ENCODE results near the gene UGT1A9. TPM values are rescaled to one million over a fixed set of nuclear protein-coding genes. Genes with fewer than 3 reads are reported as not detected.

UGT1A9 gene
- total and polyA plus RNA-seq, 2 of the 4 experiments (the other 2 are of a cell fraction), result not detected

- H2AK9ac ChIP-seq (replicated peaks; ENCODE audit: low read depth, low read length, poor library complexity), result no peak overlapping the region
- no peak for DNase-seq
- BruUV-seq (replicated peaks), result no TSS peak
- no peaks in the 10 kb centered on the region for H3K36me3 ChIP-seq (ENCODE audit: control insufficient read depth, insufficient read depth, low read length)
- H3K9ac ChIP-seq (ENCODE audit: low read depth, low read length), result no peak overlapping the region
- no peak overlapping the region for H3K4ac ChIP-seq (ENCODE audit: low read depth, low read length)
- ATAC-seq (ENCODE audit: low read depth), result no peak
- ChIA-PET POLR2A (ENCODE audit: unreplicated experiment) (no interaction called here), CTCF (no interaction called here)
- H3K9me1 ChIP-seq (ENCODE audit: insufficient read depth, low read length), result no peaks in the 10 kb centered on the region
- in situ Hi-C loops (cut with MboI; ENCODE audit: low sequenced_read_pairs) (no loop called here), dilution Hi-C loops (cut with HindIII; ENCODE audit: low sequenced_read_pairs, unreplicated experiment) (no loop called here), intact Hi-C loops (cut with micrococcal nuclease) (no loop called here)
- no peak overlapping the region for H3K23ac ChIP-seq (ENCODE audit: low read depth, low read length)
- no peak overlapping the region for H2AFZ ChIP-seq (replicated peaks; ENCODE audit: low read length, poor library complexity)
- no peak overlapping the region for H3K4me2 ChIP-seq (ENCODE audit: low read depth, low read length)
- no peak overlapping the region for H3K14ac ChIP-seq (replicated peaks; ENCODE audit: low read depth, low read length)
- no peak overlapping the region for H2BK5ac ChIP-seq (ENCODE audit: low read depth, low read length, poor library complexity, severe bottlenecking)
- no peaks in the 10 kb centered on the region for H4K20me1 ChIP-seq (ENCODE audit: insufficient read depth, low read length)
- no peak overlapping the region for H2BK15ac ChIP-seq (ENCODE audit: low read depth, low read length)
- no peak overlapping the region for H3K4me3 ChIP-seq (ENCODE audit: insufficient read depth, low read depth, low read length)
- H2BK20ac ChIP-seq (ENCODE audit: low read depth, low read length), result no peak overlapping the region
- no CpG with 5 or more reads among the region's 3 CpGs for WGBS, 2 experiments (ENCODE audit: extremely low coverage in 2 of 2, insufficient read length in 1 of 2)
- H2AK5ac ChIP-seq (ENCODE audit: low read depth, low read length), result no peak overlapping the region
- no peak for TF ChIP-seq RCOR1 (IDR thresholded peaks at IDR 0.05; ENCODE audit: insufficient replicate concordance, low read length)
- no peak for TF ChIP-seq NFE2L2 (IDR thresholded peaks at IDR 0.05; ENCODE audit: low read depth, low read length)
- no peak for TF ChIP-seq MAZ (IDR thresholded peaks at IDR 0.05; ENCODE audit: borderline replicate concordance, low read depth, low read length)
- TF ChIP-seq RAD21 (IDR thresholded peaks at IDR 0.05; ENCODE audit: low read length), result no peak
- no peak for TF ChIP-seq CEBPB (IDR thresholded peaks at IDR 0.05; ENCODE audit: low read depth, low read length)
- TF ChIP-seq RFX5 (IDR thresholded peaks at IDR 0.05; ENCODE audit: low read depth, low read length), result no peak
- TF ChIP-seq FOS (IDR thresholded peaks at IDR 0.05; ENCODE audit: low read depth, low read length), result no peak
- TF ChIP-seq MXI1 (IDR thresholded peaks at IDR 0.05; ENCODE audit: borderline replicate concordance, low read depth, low read length), result no peak
- TF ChIP-seq CHD1 (IDR thresholded peaks at IDR 0.05; ENCODE audit: low read depth, low read length), result no peak
- TF ChIP-seq MAFK (IDR thresholded peaks at IDR 0.05; ENCODE audit: low read depth, low read length), result no peak
- TF ChIP-seq USF2 (IDR thresholded peaks at IDR 0.05; ENCODE audit: low read depth, low read length), result no peak
- no peak for TF ChIP-seq SMC3 (IDR thresholded peaks at IDR 0.05; ENCODE audit: low read depth, low read length)
- no peak for TF ChIP-seq POLR2A (IDR thresholded peaks at IDR 0.05; ENCODE audit: low read depth, low read length)
- no peak for TF ChIP-seq ELK1 (IDR thresholded peaks at IDR 0.05; ENCODE audit: borderline replicate concordance, low read depth, low read length)
- no peak for TF ChIP-seq BHLHE40 (IDR thresholded peaks at IDR 0.05; ENCODE audit: low read depth, low read length)
- no peak for TF ChIP-seq CTCF (conservative IDR thresholded peaks at IDR 0.05; ENCODE audit: low read depth, low read length)
- no peak overlapping the region for H4K8ac ChIP-seq (ENCODE audit: low read depth in 2 of 2, low read length in 2 of 2)
- H3K79me1 ChIP-seq (ENCODE audit: low read depth in 1 of 2, low read length in 2 of 2), result no peaks in the 10 kb centered on the region
- H3K27ac ChIP-seq (ENCODE audit: insufficient read depth, low read length), result no peak overlapping the region
- H3K4me1 ChIP-seq (ENCODE audit: control insufficient read depth, insufficient read depth, low read length), result no peaks in the 10 kb centered on the region
- H2BK120ac ChIP-seq (ENCODE audit: low read depth, low read length), result no peak overlapping the region
- no peak overlapping the region for H4K91ac ChIP-seq (ENCODE audit: insufficient read depth, low read depth, low read length)
- H4K5ac ChIP-seq (ENCODE audit: low read depth, low read length), result no peak overlapping the region
- no peaks in the 10 kb centered on the region for H3K9me3 ChIP-seq (ENCODE audit: control insufficient read depth, insufficient read depth, low read length)
- H3K27me3 ChIP-seq (ENCODE audit: control insufficient read depth, insufficient read depth, low read length), result peaks cover 2% of the 10 kb centered on the region
- H3K56ac ChIP-seq (ENCODE audit: extremely low read depth, insufficient read depth, low read length), result no peak overlapping the region
- H3K18ac ChIP-seq (ENCODE audit: low read depth, low read length), result no peak overlapping the region
These were observed 17.8 kb downstream of the UGT1A9 start for GRCh38 chr2:233689501-233689900.
